ENCODE results near the gene KRTAP5-3. TPM values are rescaled to one million over a fixed set of nuclear protein-coding genes. Genes with fewer than 3 reads are reported as not detected.
"Not testable (repeated sequence)": the region's sequence is repeated elsewhere in the genome, so short reads cannot be mapped to it uniquely, and the experiment has no call there.

Gene KRTAP5-3
- total RNA-seq, 1 donor from 2014 or later: not detected

- Mint-ChIP-seq H3K27me3 (peaks cover 18% of the 10 kb centered on the region), H3K4me1 (ENCODE audit: low read depth) (peaks cover 10% of the 10 kb centered on the region), H3K4me3 (ENCODE audit: low read depth) (no peak overlapping the region), H3K27ac (no peak overlapping the region), H3K36me3 (ENCODE audit: insufficient read depth) (no peaks in the 10 kb centered on the region), H3K9me3 (ENCODE audit: low read depth) (no peaks in the 10 kb centered on the region)
- TF ChIP-seq CTCF (IDR thresholded peaks at IDR 0.05; ENCODE audit: unreplicated experiment): no peak
- DNase-seq (ENCODE audit: low spot score, unreplicated experiment): no peak
These were observed 42.6 kb upstream of the KRTAP5-3 start for GRCh38 chr11:1650918-1651262.

- Mint-ChIP-seq H3K27ac (no peak overlapping the region), H3K4me3 (ENCODE audit: low read depth) (no peak overlapping the region), H3K9me3 (ENCODE audit: low read depth) (no peaks in the 10 kb centered on the region), H3K27me3 (peaks cover 21% of the 10 kb centered on the region), H3K4me1 (ENCODE audit: low read depth) (peaks cover 10% of the 10 kb centered on the region), H3K36me3 (ENCODE audit: insufficient read depth) (no peaks in the 10 kb centered on the region)
- DNase-seq (ENCODE audit: low spot score, unreplicated experiment): no peak
- TF ChIP-seq CTCF (IDR thresholded peaks at IDR 0.05; ENCODE audit: unreplicated experiment): no peak
These were observed 42.0 kb upstream of the KRTAP5-3 start for GRCh38 chr11:1650034-1650917.

- H3K27ac Mint-ChIP-seq: no peak overlapping the region
- no peak for TF ChIP-seq CTCF (IDR thresholded peaks at IDR 0.05; ENCODE audit: unreplicated experiment)
- H3K4me1 Mint-ChIP-seq (ENCODE audit: low read depth): no peaks in the 10 kb centered on the region
- no peak overlapping the region for H3K4me3 Mint-ChIP-seq (ENCODE audit: low read depth)
- no peaks in the 10 kb centered on the region for H3K36me3 Mint-ChIP-seq (ENCODE audit: insufficient read depth)
- peaks cover 26% of the 10 kb centered on the region for H3K27me3 Mint-ChIP-seq
- no peak for DNase-seq (ENCODE audit: low spot score, unreplicated experiment)
- H3K9me3 Mint-ChIP-seq (ENCODE audit: low read depth): no peaks in the 10 kb centered on the region
These were observed 40.6 kb upstream of the KRTAP5-3 start for GRCh38 chr11:1648653-1649420.

- peaks cover 26% of the 10 kb centered on the region for H3K27me3 Mint-ChIP-seq
- no peak for TF ChIP-seq CTCF (IDR thresholded peaks at IDR 0.05; ENCODE audit: unreplicated experiment)
These were observed 39.8 kb upstream of the KRTAP5-3 start for GRCh38 chr11:1647901-1648652.

GRCh38 chr11:1646540-1646939 lies 38.3 kb upstream of the KRTAP5-3 start:
- not testable (repeated sequence) for H3K4me1 Mint-ChIP-seq (ENCODE audit: low read depth); H3K36me3 Mint-ChIP-seq (ENCODE audit: insufficient read depth); H3K9me3 Mint-ChIP-seq (ENCODE audit: low read depth); DNase-seq (ENCODE audit: low spot score, unreplicated experiment); H3K4me3 Mint-ChIP-seq (ENCODE audit: low read depth); H3K27ac Mint-ChIP-seq
- peaks cover 23% of the 10 kb centered on the region for H3K27me3 Mint-ChIP-seq

More at GRCh38 chr11:1647901-1648652, 39.8 kb upstream of the KRTAP5-3 start:
- Mint-ChIP-seq H3K27ac (peak overlapping the region; percentile 67), H3K36me3 (ENCODE audit: insufficient read depth) (no peaks in the 10 kb centered on the region), H3K4me1 (ENCODE audit: low read depth) (no peaks in the 10 kb centered on the region), H3K4me3 (ENCODE audit: low read depth) (no peak overlapping the region), H3K9me3 (ENCODE audit: low read depth) (no peaks in the 10 kb centered on the region)
- DNase-seq (ENCODE audit: low spot score, unreplicated experiment): no peak
